ENCODE results near the gene LCNL1.
"Not testable (repeated sequence)": the region's sequence is repeated elsewhere in the genome, so short reads cannot be mapped to it uniquely, and the experiment has no call there.

LCNL1 gene

DNA sequence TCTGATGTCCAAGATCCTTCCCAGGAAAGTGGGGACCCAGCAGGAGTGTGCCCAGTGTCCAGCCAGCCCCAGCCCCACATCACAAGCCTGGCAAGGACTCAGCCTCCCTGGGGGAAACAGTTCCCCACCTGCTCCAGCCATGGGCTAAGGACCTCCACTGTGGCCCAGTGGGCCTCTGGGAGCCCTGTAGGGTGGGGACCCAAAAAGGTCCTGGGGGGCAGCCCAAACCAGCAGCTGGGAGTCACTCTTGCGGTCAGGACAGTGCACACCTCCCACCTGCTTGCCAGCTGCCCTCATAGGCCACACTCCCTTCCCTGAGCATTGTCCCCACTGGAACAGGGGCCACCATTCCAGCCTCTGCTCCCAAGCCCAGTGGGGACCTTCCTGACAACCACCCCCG is 43.6 kb downstream of the LCNL1 start:
- DNase-seq (ENCODE audit: low read depth in 2 of 2) = no peak

DNA sequence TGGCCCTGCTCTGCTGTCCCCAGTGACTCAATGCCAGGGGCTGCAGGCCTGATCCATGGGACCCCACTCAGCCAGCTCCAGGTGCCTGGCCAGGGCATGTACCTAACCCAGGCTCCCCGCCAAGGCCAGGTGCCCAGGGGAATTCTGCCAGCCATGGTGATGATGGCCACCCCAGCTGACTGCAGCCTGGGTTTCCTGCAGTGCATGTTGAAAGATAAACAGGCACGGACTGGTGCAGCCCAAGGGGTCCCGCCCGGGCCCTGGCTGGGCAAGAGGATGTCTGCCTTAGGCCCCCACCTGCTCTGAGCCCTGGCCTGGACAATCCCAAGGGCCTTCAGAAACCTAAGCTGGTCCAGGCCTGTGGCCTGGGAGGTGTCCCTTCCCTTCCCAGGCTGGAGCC is 44.0 kb downstream of the LCNL1 start:
- no peak for DNase-seq (ENCODE audit: low read depth in 2 of 2)

DNA sequence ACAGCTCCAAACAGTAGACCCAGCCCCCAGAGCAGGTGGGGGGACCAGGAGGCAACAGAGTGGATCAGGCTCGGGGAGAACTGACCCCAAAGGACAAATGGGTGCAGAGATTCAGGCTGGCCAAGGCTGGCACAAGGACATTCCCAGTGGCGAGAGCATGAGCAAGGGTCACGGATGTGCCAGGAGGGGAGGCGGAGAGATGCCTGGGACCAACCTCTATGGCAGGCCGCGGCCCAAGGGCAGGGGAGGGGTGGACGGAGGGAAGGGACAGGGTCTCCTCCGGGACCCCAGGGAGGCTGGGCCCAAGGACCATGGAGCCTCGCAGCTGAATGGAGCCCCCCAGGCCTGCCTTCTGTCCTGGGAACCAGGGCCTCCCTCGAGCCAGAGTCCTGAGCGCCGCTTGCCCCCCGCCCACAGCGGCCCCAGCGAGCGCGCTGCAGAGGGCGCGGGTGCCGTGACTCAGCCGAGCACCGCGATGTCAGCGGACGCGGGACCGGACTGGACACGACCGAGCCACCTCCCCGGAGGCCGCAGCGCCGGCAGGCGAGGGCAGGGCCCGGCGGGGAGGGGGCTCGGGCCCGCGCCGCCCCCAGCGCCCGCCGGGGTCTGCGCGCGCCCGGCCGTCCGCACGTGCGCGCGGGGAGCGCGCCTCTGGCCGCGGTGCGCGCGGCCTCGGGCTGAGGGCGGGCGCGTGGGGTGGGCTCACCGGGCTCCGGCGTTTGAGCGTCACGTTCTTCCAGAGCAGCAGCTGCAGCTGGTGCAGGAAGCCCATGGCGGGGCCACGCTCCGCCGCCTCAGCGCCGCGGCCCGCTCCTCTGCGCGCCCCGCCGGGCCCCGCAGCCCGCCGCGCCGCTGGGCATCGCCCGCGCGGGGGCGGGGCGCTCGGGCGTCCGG is 44.8 kb downstream of the LCNL1 start, which contains the start of gene ABCA2:
TSS of gene ABCA2 (minus strand) at position 869 of the 894 bp plus-strand sequence. CDS start at position 772, 97 bp downstream.
- no peak for DNase-seq (ENCODE audit: low read depth in 2 of 2)

DNA sequence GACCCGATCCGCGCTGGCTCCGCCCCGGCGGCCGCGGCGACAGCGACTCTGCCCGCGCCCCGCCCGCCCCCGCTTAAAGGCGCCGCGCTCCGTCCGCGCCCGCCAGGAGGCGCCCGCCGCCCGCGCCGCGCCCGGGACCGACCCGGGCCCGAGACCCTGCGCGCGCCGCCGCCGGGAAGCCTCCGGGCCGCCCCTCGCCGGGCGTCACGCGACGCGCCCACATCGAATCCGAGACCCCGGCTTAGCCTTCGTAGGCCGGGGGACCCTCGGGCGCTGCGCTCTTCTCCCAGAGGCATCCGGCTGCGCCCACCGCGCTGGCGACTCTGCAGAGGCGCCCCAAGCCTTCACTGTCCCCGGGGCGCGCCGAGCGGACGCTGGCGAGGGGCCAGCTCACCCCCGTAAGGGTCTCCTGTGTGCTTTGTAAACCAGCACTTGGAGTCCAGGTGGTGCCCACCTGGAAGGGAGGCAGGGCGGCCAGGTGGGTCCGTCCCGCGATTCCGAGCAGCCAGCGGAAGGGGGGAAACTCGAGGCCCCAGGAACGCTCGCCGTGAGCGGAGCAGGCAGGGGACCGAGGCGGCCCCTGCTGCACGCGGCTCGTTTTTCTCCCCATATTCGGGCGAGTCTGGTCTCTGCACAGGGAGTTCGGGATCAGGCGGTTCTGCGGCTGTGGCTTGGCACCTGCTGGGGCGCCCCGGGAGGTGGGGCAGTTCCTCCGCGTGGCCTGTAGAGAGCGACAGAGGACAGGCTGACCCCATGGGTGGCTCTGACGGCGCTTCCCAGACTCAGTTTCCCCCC is 45.7 kb downstream of the LCNL1 start:
- DNase-seq (ENCODE audit: low read depth in 2 of 2) = no peak

DNA sequence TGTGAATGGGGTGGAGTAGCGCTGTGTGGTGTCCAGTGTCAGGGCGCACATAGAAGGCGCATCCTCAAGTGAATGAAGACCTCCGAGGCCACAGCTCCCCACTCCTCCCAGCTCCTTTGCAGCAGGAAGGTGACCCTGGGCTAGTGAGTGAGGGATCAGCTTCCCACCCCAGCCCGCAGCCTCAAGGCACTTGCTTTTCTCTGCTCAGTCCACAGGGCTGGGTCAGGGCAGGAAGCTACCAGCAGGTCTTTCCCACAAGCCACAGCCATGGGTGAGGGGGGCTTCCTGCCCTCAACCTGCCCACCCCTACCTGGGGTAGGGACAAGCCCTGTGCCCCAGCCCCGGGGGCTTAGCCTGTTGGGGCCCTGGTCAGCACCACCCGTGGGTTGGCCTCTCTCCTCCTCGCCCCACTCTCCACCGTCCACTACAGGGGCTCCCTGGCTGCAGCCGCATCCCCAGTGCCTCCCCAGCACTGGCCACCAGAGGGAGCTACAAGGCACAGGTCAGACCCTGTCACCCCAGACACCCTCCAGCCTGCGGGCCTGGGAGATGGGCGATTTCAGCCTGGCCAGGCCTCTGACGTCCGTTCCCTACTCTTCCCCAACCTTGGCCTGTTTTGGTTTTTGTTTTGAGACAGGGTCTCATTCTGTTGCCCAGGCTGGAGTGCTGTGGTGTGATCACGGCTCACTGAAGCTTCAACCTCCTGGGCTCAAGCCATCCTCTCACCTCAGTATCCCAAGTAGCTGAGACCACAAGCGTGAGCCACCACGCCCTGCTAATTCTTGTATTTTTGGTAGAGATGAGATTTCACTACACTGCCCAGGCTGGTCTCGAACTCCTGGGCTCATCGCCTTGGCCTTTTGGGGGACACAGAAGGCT is 46.5 kb downstream of the LCNL1 start:
- DNase-seq (ENCODE audit: low read depth in 2 of 2) = no peak

DNA sequence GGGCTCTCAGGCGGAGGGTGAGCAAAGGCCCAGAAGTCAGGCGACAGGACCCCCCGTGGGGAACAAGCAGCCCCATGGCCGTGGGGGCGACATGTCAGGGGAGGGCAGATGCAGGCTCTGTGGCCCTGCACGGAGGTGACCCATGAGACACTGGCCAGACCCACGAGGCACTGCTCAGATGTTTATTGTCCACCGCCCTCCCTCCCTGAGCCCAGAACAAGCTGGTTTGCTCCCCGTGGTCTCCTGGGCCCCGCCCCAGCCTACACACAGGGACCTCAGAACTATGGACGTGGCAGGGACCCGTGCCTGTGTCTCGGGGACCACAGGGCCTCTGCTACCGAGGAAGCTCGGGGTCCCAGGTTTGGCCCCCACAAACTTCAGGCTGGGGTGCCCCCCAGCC is 47.2 kb downstream of the LCNL1 start:
- DNase-seq (ENCODE audit: low read depth in 2 of 2) = no peak

DNA sequence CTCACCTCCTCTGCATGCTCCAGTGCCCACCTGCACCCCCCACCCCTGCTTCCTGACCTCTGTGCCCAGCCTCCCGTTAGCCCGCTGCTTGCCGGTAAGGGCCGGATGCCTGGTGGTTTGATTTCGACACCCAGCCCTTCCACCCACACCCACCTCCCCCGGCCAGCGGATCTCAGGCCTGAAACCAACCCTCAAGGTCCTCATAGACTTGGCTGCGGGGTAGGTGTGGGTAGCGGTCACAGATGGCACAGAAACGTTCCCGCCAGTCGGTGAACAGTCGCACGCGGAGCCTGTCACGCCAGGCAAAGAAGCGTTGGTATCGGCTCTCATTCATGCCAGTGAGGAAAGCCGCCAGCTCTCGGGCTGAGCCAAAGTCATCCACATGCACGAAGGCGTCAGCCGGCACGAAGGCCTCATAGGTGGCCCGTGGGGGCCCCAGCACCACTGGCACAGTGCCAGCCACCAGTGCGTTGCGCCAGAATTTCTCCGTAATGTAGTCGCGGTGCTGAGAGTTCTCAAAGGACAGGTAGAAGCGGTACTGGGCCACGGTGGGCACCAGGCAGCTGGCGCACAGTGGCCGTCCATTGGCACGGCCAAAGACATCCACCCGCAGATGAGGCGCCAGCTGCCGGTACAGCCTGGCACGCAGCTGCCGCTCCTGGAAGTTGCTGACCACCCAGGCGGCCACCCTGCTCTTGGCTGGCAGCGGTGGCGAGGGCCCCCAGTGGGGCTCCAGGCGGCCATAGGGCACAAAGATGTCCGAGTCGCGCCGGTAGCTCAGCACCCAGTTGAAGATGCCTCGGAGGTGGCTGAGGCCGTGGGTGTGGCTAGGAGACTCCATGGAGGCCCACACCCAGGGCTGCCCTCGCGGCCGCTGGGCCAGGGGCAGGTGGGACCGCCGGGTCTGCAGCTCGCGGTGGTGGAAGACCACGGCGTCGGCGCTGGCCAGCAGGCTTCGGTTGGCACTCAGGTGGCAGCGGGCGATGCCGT is 48.0 kb downstream of the LCNL1 start:
- DNase-seq (ENCODE audit: low read depth in 2 of 2) = no peak

DNA sequence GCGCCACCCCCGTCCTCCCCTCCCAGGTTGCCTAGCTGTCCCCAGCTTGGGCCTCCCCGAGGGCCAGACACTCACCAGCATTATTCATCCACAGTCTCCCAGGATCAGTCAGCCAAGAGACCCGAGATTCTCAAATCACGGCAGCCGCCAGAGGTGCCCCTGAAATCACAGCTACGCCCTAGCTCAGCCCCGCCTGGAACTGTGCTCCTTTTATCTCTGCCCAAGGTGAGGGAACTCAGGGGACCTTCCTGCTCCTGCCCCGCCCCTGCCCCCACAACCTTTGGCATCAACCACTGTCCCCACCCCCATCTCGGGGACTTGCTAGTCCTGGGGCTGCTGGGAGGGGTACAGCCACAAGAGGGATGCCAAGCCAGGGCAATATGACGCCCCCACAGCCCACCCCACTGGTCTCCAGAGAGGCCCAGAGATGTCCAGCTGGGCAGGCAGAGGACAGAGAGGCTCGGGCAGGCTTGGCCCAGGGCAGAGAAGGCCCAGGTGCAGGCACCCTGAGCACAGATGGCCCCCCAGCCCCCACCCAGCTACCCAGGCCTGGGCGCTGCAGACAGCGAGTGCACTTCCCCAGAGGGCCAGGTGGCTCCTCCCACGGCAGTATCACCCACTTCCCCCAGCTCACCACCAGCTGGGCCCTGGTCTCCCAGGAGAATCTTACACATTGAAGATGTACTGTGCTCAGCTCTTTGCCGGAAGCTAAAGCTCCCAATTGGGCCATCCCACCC is 49.3 kb downstream of the LCNL1 start, which contains the start of gene FUT7:
TSS of gene FUT7 (minus strand) at position 185 of the 737 bp plus-strand sequence. CDS start at position 88, 97 bp downstream.
- no peak for DNase-seq (ENCODE audit: low read depth in 2 of 2)

DNA sequence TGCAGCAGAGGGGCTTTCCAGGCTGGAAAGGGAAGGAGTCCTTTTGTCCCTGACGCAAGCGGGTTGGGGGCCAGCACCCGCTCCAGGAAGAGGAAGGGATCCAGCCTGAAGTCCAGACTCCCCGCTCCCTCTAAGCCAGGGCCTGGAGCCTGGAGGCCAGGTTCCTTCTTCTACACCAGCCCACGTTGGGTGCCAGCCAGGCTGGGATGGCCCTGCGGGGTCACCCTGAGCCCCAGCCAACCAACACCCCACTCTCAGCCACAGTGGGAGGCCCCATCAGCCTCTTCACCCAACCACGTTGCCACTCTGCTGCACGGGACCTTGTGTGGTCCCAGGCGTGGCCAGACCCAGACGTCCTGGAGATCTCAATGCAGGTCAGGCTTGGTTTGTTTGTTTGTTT is 50.1 kb downstream of the LCNL1 start:
- DNase-seq (ENCODE audit: low read depth in 2 of 2) = no peak

DNA sequence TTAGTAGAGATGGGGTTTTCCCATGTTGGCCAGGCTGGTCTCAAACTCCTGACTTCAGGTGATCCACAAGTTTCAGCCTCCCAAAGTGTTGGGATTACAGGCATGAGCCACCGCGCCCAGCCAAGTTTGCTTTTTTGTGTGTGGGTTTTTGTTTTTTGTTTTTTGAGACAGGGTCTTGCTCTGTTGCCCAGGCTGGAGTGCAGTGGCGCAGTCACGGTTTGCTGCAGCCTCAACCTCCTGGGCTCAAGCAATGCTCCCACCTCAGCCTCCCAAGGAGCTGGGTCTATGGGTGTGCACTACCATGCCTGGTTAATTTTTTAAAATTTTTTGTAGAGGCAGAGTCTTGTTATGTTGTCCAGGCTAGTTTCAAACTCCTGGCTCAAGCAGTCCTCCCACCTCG is 50.7 kb downstream of the LCNL1 start:
- DNase-seq (ENCODE audit: low read depth in 2 of 2) = not testable (repeated sequence)

DNA sequence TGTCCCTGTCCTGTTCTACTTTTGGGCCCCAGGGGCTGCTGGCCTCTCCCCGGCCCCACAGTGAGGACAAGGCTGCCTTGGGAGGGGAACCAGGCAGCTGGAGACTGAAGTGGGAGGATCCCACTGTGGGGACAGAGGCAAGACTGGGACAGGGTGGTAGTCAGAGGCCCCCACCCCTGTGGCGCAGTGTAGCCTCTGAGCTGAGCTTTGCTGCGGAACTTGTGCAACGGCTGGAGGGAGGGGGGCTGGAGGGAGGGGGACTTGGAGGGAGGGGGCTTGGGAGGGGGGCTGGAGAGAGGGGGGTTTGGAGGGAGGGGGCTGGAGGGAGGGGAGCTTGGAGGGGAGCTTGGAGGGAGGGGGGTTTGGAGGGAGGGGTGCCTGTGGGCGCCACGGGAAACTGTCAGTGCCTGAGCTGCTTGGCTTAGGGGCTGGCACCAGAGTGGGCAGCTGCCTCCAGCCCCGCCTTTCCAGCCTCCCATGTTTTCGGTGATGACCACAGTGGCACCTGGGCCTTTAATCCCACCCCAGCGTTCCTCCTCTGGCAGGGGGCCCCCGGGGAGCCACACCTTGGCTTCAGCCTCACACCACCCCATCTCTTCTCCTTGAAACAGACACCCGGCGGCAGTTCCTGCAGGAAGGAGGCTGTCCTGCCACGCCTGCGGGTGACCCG is 51.4 kb downstream of the LCNL1 start:
- no peak for DNase-seq (ENCODE audit: low read depth in 2 of 2)

DNA sequence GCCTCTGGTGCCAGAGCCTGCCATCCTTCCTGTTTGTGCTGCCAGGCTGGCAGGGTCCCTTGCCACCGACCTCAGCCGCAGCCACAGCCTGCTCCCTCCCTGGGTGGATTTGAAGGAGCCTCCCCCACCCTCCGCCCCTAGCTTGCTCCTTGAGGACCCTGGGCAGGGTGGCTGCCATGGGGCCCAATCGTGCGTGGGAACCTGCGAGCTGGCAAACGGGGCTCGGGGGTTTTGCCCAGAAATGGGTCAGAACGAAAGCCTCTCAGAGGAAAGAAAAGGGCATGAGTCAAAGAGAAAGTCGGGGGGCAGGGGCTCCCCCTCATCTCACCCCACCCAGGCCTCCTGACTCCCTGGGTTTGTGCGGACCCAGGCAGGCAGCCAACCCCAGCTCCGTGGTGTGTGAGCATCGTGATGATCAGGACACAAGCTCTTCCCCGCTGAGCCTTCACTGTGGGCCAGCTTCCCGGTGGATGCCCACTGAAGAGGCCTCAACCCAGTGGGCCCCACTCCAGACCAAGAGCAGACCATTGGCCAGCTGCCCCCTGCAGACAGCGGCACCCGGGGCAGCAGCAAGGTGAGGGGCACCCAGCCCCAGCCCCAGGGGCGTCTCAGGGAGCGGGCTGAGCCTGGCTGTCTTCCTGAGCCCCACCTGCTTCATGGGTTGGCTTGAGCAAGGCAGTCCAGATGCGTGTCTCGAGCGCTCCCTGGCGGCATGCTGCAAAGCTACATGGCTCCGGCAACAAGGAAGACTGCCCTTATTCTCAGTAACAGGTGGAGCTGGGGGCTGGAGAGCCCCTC is 52.1 kb downstream of the LCNL1 start:
- peak in 1 of 2 experiments; percentile 39 for DNase-seq (ENCODE audit: low read depth in 2 of 2)

Measured in fibroblast of skin of left quadriceps (primary cell).